ENCODE measurements around the gene DNAJC5. TPM values are rescaled to one million over a fixed set of nuclear protein-coding genes. Genes with fewer than 3 reads are reported as not detected.
A peak's percentile ranks its signal among the peaks of the same experiment; 100 is the strongest.

DNAJC5 gene
- total RNA-seq, 6 donors from 2014 or later, result 44.6 to 66.0 (median 60.7) TPM

GRCh38 chr20:63885264-63886053, 9.5 kb upstream of the DNAJC5 start:
- ATAC-seq (ENCODE audit: low FRiP score in 2 of 2), result no peak
- Histone ChIP-seq H3K4me3 (no peak overlapping the region), H3K36me3 (peaks cover 12 to 92% (median 81%) of the 10 kb centered on the region in 4 donors), H3K9me3 (no peaks in the 10 kb centered on the region), H3K27me3 (no peaks in the 10 kb centered on the region), H3K4me1 (peaks cover 0 to 17% (median 11%) of the 10 kb centered on the region in 4 donors), H3K27ac (no peak overlapping the region)
- DNase-seq, result peak in 1 of 2 donors; percentile 50
- WGBS, 2 donors, result 91% methylated on average over 17 to 19 of the region's 27 CpGs
- no peak for TF ChIP-seq POLR2AphosphoS5 (IDR thresholded peaks at IDR 0.05)
- TF ChIP-seq CTCF (IDR thresholded peaks at IDR 0.05), result no peak

GRCh38 chr20:63886054-63886419, 8.9 kb upstream of the DNAJC5 start:
- Histone ChIP-seq H3K36me3 (peaks cover 12 to 95% (median 85%) of the 10 kb centered on the region in 4 donors), H3K27ac (no peak overlapping the region), H3K9me3 (no peaks in the 10 kb centered on the region), H3K27me3 (no peaks in the 10 kb centered on the region), H3K4me3 (no peak overlapping the region), H3K4me1 (peaks cover 0 to 19% (median 14%) of the 10 kb centered on the region in 4 donors)
- ATAC-seq (ENCODE audit: low FRiP score in 2 of 2), result no peak
- WGBS, 2 donors, result 95 to 97% methylated on average over 12 to 14 of the region's 14 CpGs
- DNase-seq, result peak in 1 of 2 donors; percentile 47
- TF ChIP-seq CTCF (IDR thresholded peaks at IDR 0.05) (no peak), POLR2AphosphoS5 (IDR thresholded peaks at IDR 0.05) (no peak), POLR2A (IDR thresholded peaks at IDR 0.05) (no peak), EP300 (IDR thresholded peaks at IDR 0.05) (no peak)

- 94 to 97% methylated on average over 11 of the region's 11 CpGs for WGBS, 2 donors
- peaks cover 12 to 96% (median 83%) of the 10 kb centered on the region in 4 donors for H3K36me3 ChIP-seq
- TF ChIP-seq POLR2AphosphoS5 (IDR thresholded peaks at IDR 0.05) (no peak), EP300 (IDR thresholded peaks at IDR 0.05) (no peak), CTCF (IDR thresholded peaks at IDR 0.05) (no peak), POLR2A (IDR thresholded peaks at IDR 0.05) (no peak)
Measured at GRCh38 chr20:63886921-63887320, 8.0 kb upstream of the DNAJC5 start.

GRCh38 chr20:63889241-63890200, 5.4 kb upstream of the DNAJC5 start:
- peak in 1 of 2 donors; percentile 35 for DNase-seq
- ATAC-seq (ENCODE audit: low FRiP score in 2 of 2), result no peak
- TF ChIP-seq CTCF (IDR thresholded peaks at IDR 0.05) (no peak), POLR2AphosphoS5 (IDR thresholded peaks at IDR 0.05) (no peak), POLR2A (IDR thresholded peaks at IDR 0.05) (no peak), EP300 (IDR thresholded peaks at IDR 0.05) (no peak)
- Histone ChIP-seq H3K4me3 (no peak overlapping the region), H3K9me3 (no peaks in the 10 kb centered on the region), H3K36me3 (peaks cover 6 to 71% (median 57%) of the 10 kb centered on the region in 4 donors), H3K27ac (peak overlapping the region in 2 of 4 donors; percentile 39 to 59), H3K27me3 (no peaks in the 10 kb centered on the region), H3K4me1 (peaks cover 7 to 25% (median 21%) of the 10 kb centered on the region in 4 donors)
- 84 to 87% methylated on average over 25 of the region's 25 CpGs for WGBS, 2 donors

More at GRCh38 chr20:63886921-63887320, 8.0 kb upstream of the DNAJC5 start:
- Histone ChIP-seq H3K4me1 (peaks cover 0 to 19% (median 15%) of the 10 kb centered on the region in 4 donors), H3K27me3 (no peaks in the 10 kb centered on the region), H3K4me3 (no peak overlapping the region), H3K9me3 (no peaks in the 10 kb centered on the region), H3K27ac (no peak overlapping the region)
- DNase-seq (peak in 1 of 2 donors; percentile 70), ATAC-seq (ENCODE audit: low FRiP score in 2 of 2) (no peak)

Data from upper lobe of left lung (tissue), 6 donors.